ENCODE measurements around the gene MYO7A. TPM values are rescaled to one million over a fixed set of nuclear protein-coding genes. Genes with fewer than 3 reads are reported as not detected.

The MYO7A gene
- total and polyA plus RNA-seq, 12 donors: 0.91 to 6.8 (median 2.8) TPM

DNA sequence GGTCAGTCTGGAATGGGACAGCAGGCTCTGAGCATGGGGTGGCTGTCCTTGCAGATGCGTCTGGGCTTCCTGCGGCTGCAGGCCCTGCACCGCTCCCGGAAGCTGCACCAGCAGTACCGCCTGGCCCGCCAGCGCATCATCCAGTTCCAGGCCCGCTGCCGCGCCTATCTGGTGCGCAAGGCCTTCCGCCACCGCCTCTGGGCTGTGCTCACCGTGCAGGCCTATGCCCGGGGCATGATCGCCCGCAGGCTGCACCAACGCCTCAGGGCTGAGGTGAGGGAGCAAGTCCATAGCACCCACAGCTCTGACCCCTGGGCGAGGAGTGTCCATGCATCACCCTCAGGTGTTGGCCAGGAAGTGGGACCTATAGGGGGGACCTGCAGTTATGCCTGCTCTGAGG is 51.6 kb downstream of the MYO7A start:
- Histone ChIP-seq H3K36me3 (peaks cover 0 to 23% (median 0%) of the 10 kb centered on the region in 9 donors), H3K27ac (no peak overlapping the region), H3K4me1 (peaks cover 0 to 13% (median 0%) of the 10 kb centered on the region in 9 donors), H3K4me3 (no peak overlapping the region), H3K9me3 (no peaks in the 10 kb centered on the region), H3K27me3 (no peaks in the 10 kb centered on the region)
- TF ChIP-seq, protein P1, sequence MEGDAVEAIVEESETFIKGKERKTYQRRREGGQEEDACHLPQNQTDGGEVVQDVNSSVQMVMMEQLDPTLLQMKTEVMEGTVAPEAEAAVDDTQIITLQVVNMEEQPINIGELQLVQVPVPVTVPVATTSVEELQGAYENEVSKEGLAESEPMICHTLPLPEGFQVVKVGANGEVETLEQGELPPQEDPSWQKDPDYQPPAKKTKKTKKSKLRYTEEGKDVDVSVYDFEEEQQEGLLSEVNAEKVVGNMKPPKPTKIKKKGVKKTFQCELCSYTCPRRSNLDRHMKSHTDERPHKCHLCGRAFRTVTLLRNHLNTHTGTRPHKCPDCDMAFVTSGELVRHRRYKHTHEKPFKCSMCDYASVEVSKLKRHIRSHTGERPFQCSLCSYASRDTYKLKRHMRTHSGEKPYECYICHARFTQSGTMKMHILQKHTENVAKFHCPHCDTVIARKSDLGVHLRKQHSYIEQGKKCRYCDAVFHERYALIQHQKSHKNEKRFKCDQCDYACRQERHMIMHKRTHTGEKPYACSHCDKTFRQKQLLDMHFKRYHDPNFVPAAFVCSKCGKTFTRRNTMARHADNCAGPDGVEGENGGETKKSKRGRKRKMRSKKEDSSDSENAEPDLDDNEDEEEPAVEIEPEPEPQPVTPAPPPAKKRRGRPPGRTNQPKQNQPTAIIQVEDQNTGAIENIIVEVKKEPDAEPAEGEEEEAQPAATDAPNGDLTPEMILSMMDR (IDR thresholded peaks at IDR 0.05): no peak
- WGBS, 2 donors: 97% methylated on average over 19 of the region's 19 CpGs
- ATAC-seq (no peak), DNase-seq (peak in 1 of 2 donors; percentile 5)
- intact Hi-C loops (cut with DNase I): loop anchor here in 3 of 10 donors (10.0 kb wide), 2 partner anchors 125 to 135 kb away; no protein-coding TSS in a partner anchor

DNA sequence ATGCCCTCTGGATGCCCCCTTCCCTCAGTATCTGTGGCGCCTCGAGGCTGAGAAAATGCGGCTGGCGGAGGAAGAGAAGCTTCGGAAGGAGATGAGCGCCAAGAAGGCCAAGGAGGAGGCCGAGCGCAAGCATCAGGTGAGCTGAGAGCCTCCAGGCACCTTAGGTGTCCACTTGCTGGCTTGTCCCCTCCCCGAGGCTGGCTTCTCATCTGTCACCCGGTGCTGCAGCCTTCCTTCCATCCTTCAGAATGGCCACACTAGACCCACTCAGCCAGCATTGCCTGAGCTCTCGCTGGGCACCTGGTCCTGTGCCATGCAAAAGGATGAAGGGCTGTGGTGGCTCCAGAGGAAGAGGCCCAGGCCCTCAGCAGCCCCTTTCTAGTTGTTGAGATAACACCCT is 52.3 kb downstream of the MYO7A start:
- H3K9me3 ChIP-seq: no peaks in the 10 kb centered on the region
- H3K27me3 ChIP-seq: no peaks in the 10 kb centered on the region
- WGBS, 2 donors: 90 to 92% methylated on average over 11 of the region's 11 CpGs
- no peak for ATAC-seq
- peaks cover 0 to 23% (median 0%) of the 10 kb centered on the region in 9 donors for H3K36me3 ChIP-seq
- peaks cover 0 to 13% (median 0%) of the 10 kb centered on the region in 9 donors for H3K4me1 ChIP-seq
- no peak overlapping the region for H3K27ac ChIP-seq
- intact Hi-C loops (cut with DNase I): loop anchor here in 3 of 10 donors (10.0 kb wide), 2 partner anchors 126 to 136 kb away; no protein-coding TSS in a partner anchor
- TF ChIP-seq, protein P1 (IDR thresholded peaks at IDR 0.05): no peak
- H3K4me3 ChIP-seq: no peak overlapping the region
- no peak for DNase-seq

DNA sequence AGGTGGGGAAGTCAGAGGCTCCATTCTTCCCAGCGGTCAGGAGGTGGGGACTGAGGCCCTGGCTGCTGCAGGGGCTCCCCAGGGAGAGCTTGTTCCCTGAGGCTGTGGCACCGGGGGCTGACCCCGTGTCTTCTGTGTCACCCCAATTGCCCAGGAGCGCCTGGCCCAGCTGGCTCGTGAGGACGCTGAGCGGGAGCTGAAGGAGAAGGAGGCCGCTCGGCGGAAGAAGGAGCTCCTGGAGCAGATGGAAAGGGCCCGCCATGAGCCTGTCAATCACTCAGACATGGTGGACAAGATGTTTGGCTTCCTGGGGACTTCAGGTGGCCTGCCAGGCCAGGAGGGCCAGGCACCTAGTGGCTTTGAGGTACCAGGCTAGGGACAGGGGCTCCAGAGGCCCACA is 53.2 kb downstream of the MYO7A start:
- no peak overlapping the region for H3K27ac ChIP-seq
- H3K4me3 ChIP-seq: no peak overlapping the region
- TF ChIP-seq, protein P1 (IDR thresholded peaks at IDR 0.05): no peak
- peaks cover 0 to 5% (median 0%) of the 10 kb centered on the region in 9 donors for H3K4me1 ChIP-seq
- no peaks in the 10 kb centered on the region for H3K9me3 ChIP-seq
- H3K27me3 ChIP-seq: no peaks in the 10 kb centered on the region
- ATAC-seq (no peak), DNase-seq (no peak)
- 84 to 95% methylated on average over 11 of the region's 11 CpGs for WGBS, 2 donors
- intact Hi-C loops (cut with DNase I): loop anchor here in 3 of 10 donors (10.0 kb wide), 2 partner anchors 126 to 136 kb away; no protein-coding TSS in a partner anchor
- H3K36me3 ChIP-seq: peaks cover 0 to 23% (median 0%) of the 10 kb centered on the region in 9 donors

DNA sequence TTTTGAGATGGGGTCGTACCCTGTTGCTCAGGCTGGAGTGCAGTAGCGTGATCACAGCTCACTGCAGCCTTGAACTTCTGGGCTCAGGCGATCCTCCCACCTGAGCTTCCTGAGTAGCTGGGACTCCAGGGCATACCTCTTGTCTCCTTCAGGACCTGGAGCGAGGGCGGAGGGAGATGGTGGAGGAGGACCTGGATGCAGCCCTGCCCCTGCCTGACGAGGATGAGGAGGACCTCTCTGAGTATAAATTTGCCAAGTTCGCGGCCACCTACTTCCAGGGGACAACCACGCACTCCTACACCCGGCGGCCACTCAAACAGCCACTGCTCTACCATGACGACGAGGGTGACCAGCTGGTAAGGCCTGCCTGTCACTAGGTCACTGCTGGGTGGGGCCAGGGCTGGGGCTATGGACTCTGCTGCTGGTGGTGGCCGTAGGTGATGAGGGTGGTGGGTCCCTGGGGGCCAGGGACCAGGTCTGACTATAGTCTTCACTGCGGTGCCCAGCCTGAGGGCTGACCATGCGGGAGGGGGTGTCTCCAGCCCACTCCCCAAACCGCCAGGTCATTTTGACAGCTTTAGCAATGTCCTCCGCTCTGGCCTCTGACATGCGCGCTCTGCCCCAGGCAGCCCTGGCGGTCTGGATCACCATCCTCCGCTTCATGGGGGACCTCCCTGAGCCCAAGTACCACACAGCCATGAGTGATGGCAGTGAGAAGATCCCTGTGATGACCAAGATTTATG is 53.9 kb downstream of the MYO7A start:
- Histone ChIP-seq H3K27me3 (no peaks in the 10 kb centered on the region), H3K9me3 (no peaks in the 10 kb centered on the region), H3K36me3 (peaks cover 0 to 23% (median 0%) of the 10 kb centered on the region in 9 donors), H3K27ac (no peak overlapping the region), H3K4me1 (peaks cover 0 to 5% (median 0%) of the 10 kb centered on the region in 9 donors), H3K4me3 (no peak overlapping the region)
- 84 to 89% methylated on average over 22 of the region's 22 CpGs for WGBS, 2 donors
- ATAC-seq: no peak
- TF ChIP-seq, protein P1 (IDR thresholded peaks at IDR 0.05): no peak
- no peak for DNase-seq
- intact Hi-C loops (cut with DNase I): loop anchor here in 3 of 10 donors (10.0 kb wide), 2 partner anchors 127 to 137 kb away; no protein-coding TSS in a partner anchor
